Gastroesophageal sphincter (tissue), 4 donors: ENCODE measurements around the gene SHISA9. TPM values are rescaled to one million over a fixed set of nuclear protein-coding genes. Genes with fewer than 3 reads are reported as not detected.

Experiments
- ATAC-seq: fragments of 150-250 bp; one replicate; pipeline ENCODE4 v1.9.1; 2016; ENCODE audit warnings: mild to moderate bottlenecking, moderate library complexity
- H3K27ac ChIP-seq, 4 donors: fragments of 200-600 bp; sonication (generic) in 3 of 4; 1 replicate in 3 of 4; 2 replicates in 1 of 4; pipeline ENCODE4 v1.5.1; 2016 to 2019
- H3K27me3 ChIP-seq: fragments of 200-600 bp; sonication (generic); one replicate; pipeline ENCODE4 v1.5.1; 2019
- H3K36me3 ChIP-seq, 2 donors: fragments of 200-600 bp; sonication (generic); one replicate each; pipeline ENCODE4 v1.5.1; 2019; ENCODE audit warnings: control low read depth in 1 of 2
- H3K4me1 ChIP-seq, 3 donors: fragments of 200-600 bp; sonication (generic); 1 replicate in 2 of 3; 2 replicates in 1 of 3; pipeline ENCODE4 v1.5.1; 2016 to 2019; ENCODE audit warnings: control low read depth in 2 of 3
- H3K4me3 ChIP-seq, 2 donors: fragments of 200-600 bp; sonication (generic); one replicate each; pipeline ENCODE4 v1.5.1; 2019; ENCODE audit warnings: mild to moderate bottlenecking in 1 of 2, moderate library complexity in 1 of 2
- H3K9me3 ChIP-seq, 3 donors: fragments of 200-600 bp; sonication (generic); one replicate each; pipeline ENCODE4 v1.5.1; 2017 to 2019; ENCODE audit warnings: control low read depth in 2 of 3
- CTCF ChIP-seq, 4 experiments: fragments of 200-600 bp in 2 of 4; fragments of 450-650 bp in 2 of 4; sonication (generic) in 1 of 4; IDR thresholded peaks; one replicate each; pipeline ENCODE4 v1.5.1; 2017 to 2019; ENCODE audit warnings: antibody characterized with exemption in 4 of 4, mild to moderate bottlenecking in 2 of 4, moderate library complexity in 2 of 4
- EP300 ChIP-seq: sonication (generic); formaldehyde crosslinking; IDR thresholded peaks from one replicate; pipeline ENCODE4 v1.6.1; 2017; ENCODE audit warnings: antibody characterized with exemption, mild to moderate bottlenecking
- POLR2A ChIP-seq, 2 donors: fragments of 450-650 bp; IDR thresholded peaks; one replicate each; pipeline ENCODE4 v1.6.1; 2017; ENCODE audit warnings: antibody characterized with exemption in 2 of 2, mild to moderate bottlenecking in 2 of 2, moderate library complexity in 1 of 2
- POLR2AphosphoS5 ChIP-seq: sonication (generic); formaldehyde crosslinking; IDR thresholded peaks from one replicate; pipeline ENCODE4 v1.6.1; 2017; ENCODE audit warnings: antibody characterized with exemption
- WGBS, 2 donors: methylation state at CpG; one replicate each; pipeline ENCODE4 v1.1.5; 2018; ENCODE audit warnings: low coverage in 1 of 2; 5-methylcytosine and 5-hydroxymethylcytosine counted together
- total RNA-seq, 4 donors: library from RNA; depleted of rRNA; stranded (reverse); fragments of >200 nt; gene quantifications; one replicate each; pipeline ENCODE4 v1.1.0, GENCODE V29; 2016

SHISA9 gene
- total RNA-seq, 4 donors from 2014 or later, result 1.1 to 12.6 (median 4.9) TPM

GRCh38 chr16:13223666-13224065, 322.3 kb downstream of the SHISA9 start:
- no peak for ATAC-seq
- TF ChIP-seq EP300, result no peak
- TF ChIP-seq POLR2AphosphoS5, result no peak
- no peak for TF ChIP-seq CTCF (IDR thresholded peaks at IDR 0.05)
- TF ChIP-seq POLR2A (IDR thresholded peaks at IDR 0.05), result no peak
- Histone ChIP-seq H3K36me3 (no peaks in the 10 kb centered on the region), H3K27me3 (no peaks in the 10 kb centered on the region), H3K27ac (no peak overlapping the region), H3K9me3 (no peaks in the 10 kb centered on the region), H3K4me3 (no peak overlapping the region), H3K4me1 (peaks cover 0 to under 1% (median 0%) of the 10 kb centered on the region in 3 donors)
- 86 to 100% methylated on average over 1 of the region's 1 CpG for WGBS, 2 donors

- TF ChIP-seq POLR2AphosphoS5, result no peak
- TF ChIP-seq CTCF (IDR thresholded peaks at IDR 0.05), result no peak
- TF ChIP-seq POLR2A (IDR thresholded peaks at IDR 0.05), result no peak
- TF ChIP-seq EP300, result no peak
- Histone ChIP-seq H3K9me3 (no peaks in the 10 kb centered on the region), H3K27ac (no peak overlapping the region), H3K36me3 (no peaks in the 10 kb centered on the region), H3K4me1 (peaks cover 0 to 17% (median 0%) of the 10 kb centered on the region in 3 donors), H3K4me3 (no peak overlapping the region), H3K27me3 (no peaks in the 10 kb centered on the region)
- 15 to 20% methylated on average over 5 of the region's 6 CpGs for WGBS, 2 donors
- ATAC-seq, result no peak
Measured at GRCh38 chr16:13229039-13229438, 327.6 kb downstream of the SHISA9 start.

- no peak for ATAC-seq
- Histone ChIP-seq H3K27ac (no peak overlapping the region), H3K36me3 (no peaks in the 10 kb centered on the region), H3K4me3 (no peak overlapping the region), H3K27me3 (no peaks in the 10 kb centered on the region), H3K9me3 (no peaks in the 10 kb centered on the region), H3K4me1 (peaks cover 0 to 17% (median 0%) of the 10 kb centered on the region in 3 donors)
- no peak for TF ChIP-seq POLR2AphosphoS5
- TF ChIP-seq EP300, result no peak
- no peak for TF ChIP-seq CTCF (IDR thresholded peaks at IDR 0.05)
- TF ChIP-seq POLR2A (IDR thresholded peaks at IDR 0.05), result no peak
- WGBS, 2 donors, result 43 to 69% methylated on average over 1 to 4 of the region's 4 CpGs
Measured at GRCh38 chr16:13231365-13231764, 330.0 kb downstream of the SHISA9 start.

- H3K27me3 ChIP-seq, result no peaks in the 10 kb centered on the region
- no peak for ATAC-seq
- 70 to 100% methylated on average over 2 of the region's 17 CpGs for WGBS, 2 donors
- no peak overlapping the region for H3K4me3 ChIP-seq
- H3K27ac ChIP-seq, result no peak overlapping the region
- no peaks in the 10 kb centered on the region for H3K9me3 ChIP-seq
- TF ChIP-seq EP300 (no peak), CTCF (IDR thresholded peaks at IDR 0.05) (no peak)
- H3K36me3 ChIP-seq, result no peaks in the 10 kb centered on the region
- H3K4me1 ChIP-seq, result peaks cover 0 to 4% (median 0%) of the 10 kb centered on the region in 3 donors
Measured at GRCh38 chr16:13234999-13235398, 333.6 kb downstream of the SHISA9 start.

- Histone ChIP-seq H3K4me1 (no peaks in the 10 kb centered on the region), H3K27me3 (no peaks in the 10 kb centered on the region), H3K4me3 (no peak overlapping the region), H3K27ac (no peak overlapping the region), H3K36me3 (no peaks in the 10 kb centered on the region), H3K9me3 (no peaks in the 10 kb centered on the region)
- no peak for TF ChIP-seq POLR2A (IDR thresholded peaks at IDR 0.05)
- no peak for ATAC-seq
- 90 to 93% methylated on average over 3 to 6 of the region's 6 CpGs for WGBS, 2 donors
Measured at GRCh38 chr16:13236308-13236707, 334.9 kb downstream of the SHISA9 start.
